Measurements from ENCODE around the gene CLTCL1.
"Not testable (repeated sequence)": the region's sequence is repeated elsewhere in the genome, so short reads cannot be mapped to it uniquely, and the experiment has no call there.

CLTCL1 gene

GRCh38 chr22:19174106-19175025, 117.2 kb downstream of the CLTCL1 start:
- Mint-ChIP-seq H3K27me3 (peaks cover 4 to 13% of the 10 kb centered on the region in 2 donors), H3K4me3 (peak overlapping the region in 1 of 2 donors; percentile 37), H3K27ac (peak overlapping the region in 1 of 2 donors; percentile 75), H3K36me3 (ENCODE audit: insufficient read depth) (peaks cover 23% of the 10 kb centered on the region), H3K9me3 (no peaks in the 10 kb centered on the region), H3K4me1 (ENCODE audit: low read depth in 2 of 2) (peaks cover 32 to 33% of the 10 kb centered on the region in 2 donors)
- ATAC-seq (replicated peaks) (no peak), DNase-seq (no peak)

DNA sequence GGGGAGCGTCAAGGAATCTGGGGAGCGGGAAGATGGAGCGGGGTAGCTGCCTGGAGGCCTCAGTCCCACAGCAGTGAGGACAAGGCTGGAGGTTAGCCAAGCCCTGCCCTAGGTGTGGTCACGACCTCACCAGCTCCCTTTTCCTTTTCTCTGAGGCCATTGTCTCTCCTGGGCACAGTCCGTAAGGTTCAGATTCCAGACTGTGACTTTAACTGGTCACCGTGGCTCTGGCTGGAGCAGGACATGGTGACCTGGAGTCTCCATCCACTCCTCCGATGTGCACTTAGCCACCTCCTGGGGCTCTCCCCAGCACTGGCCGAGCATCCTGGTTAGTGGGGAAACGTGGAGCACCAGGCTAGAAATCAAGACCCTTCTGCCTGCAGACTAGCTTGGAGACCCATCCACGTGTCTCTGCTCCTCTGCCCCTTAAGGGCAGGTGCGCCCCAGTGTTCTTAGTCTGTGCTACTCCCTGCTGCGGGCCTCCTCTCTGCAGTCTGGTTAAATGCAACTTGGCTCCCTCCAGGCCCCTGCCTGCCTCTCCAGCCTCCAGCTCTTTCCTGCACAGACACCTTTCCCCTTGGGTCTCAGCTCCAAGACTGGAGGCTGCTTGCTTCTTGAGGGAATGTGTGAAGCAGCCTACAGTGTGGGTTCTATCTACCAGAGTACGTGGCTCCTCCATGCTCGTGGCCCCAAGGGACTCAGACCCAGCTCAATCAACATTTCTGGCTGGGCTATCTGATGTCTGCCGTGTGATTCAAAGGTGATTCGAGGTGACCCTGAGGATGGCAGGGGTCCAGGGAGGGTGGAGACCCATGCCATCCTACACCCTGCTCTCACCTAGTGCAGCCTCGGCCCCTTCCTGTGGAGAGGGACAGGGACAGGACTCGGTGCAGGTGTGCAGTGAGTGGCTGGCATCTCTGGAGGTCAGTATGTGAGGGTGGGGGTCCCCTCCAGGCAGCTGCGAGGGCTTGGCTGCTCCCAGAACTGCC, 118.2 kb downstream of the CLTCL1 start:
- H3K27me3 Mint-ChIP-seq: peaks cover 14 to 24% of the 10 kb centered on the region in 2 donors
- H3K4me1 Mint-ChIP-seq (ENCODE audit: low read depth in 2 of 2): peaks cover 29 to 35% of the 10 kb centered on the region in 2 donors
- DNase-seq (no peak), ATAC-seq (replicated peaks) (no peak)
- peak overlapping the region; percentile 91 to 93 for H3K27ac Mint-ChIP-seq
- no peaks in the 10 kb centered on the region for H3K9me3 Mint-ChIP-seq
- peaks cover 26% of the 10 kb centered on the region for H3K36me3 Mint-ChIP-seq (ENCODE audit: insufficient read depth)
- H3K4me3 Mint-ChIP-seq: peak overlapping the region; percentile 58 to 96

DNA sequence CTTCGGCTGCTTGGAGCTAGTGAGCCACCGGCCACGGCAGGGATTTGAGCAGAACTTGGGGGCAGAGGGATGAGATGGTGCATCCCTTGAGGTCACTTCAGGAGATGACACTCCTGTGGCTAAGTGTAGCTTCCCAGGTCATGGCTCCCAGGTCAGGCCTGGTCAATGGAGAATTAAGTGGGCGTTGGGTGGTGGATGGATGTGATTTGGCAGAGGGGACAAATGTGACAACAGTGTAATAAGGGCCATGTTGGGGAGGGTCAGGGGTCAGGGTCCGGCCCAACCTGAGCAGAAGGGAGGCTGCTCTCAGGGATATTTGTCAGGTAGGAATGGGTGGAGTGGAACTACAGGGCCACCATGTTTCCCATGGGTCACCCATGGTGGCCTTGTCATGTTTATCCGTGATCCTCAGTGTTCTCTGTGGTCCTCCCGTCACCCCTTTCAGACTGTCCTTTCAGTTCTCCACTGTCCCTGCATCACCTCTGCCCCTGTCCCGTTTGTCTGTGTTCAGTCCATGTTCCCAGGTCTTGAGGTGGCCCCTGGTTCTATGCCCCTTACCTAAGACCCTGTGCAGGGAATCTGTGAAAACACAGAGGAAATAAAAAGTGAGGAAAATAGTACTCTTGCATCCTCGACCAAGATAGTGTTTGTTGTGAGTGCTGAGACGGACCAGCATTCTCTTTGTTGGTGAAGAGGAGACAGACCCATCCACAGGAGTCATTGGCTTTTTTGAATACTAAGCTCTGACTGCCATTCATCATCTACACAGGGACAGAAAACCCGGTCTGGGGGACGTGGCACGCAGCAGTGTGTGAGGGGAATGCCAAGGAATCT, 119.1 kb downstream of the CLTCL1 start:
- DNase-seq (no peak), ATAC-seq (replicated peaks) (no peak)
- peak overlapping the region; percentile 91 to 93 for H3K27ac Mint-ChIP-seq
- peaks cover 22 to 33% of the 10 kb centered on the region in 2 donors for H3K27me3 Mint-ChIP-seq
- H3K9me3 Mint-ChIP-seq: no peaks in the 10 kb centered on the region
- H3K4me1 Mint-ChIP-seq (ENCODE audit: low read depth in 2 of 2): peaks cover 29 to 35% of the 10 kb centered on the region in 2 donors
- peaks cover 26% of the 10 kb centered on the region for H3K36me3 Mint-ChIP-seq (ENCODE audit: insufficient read depth)
- H3K4me3 Mint-ChIP-seq: peak overlapping the region; percentile 92 to 96

- Mint-ChIP-seq H3K4me1 (ENCODE audit: low read depth in 2 of 2) (peaks cover 23 to 34% of the 10 kb centered on the region in 2 donors), H3K36me3 (ENCODE audit: insufficient read depth) (peaks cover 22% of the 10 kb centered on the region), H3K27me3 (peaks cover 33 to 47% of the 10 kb centered on the region in 2 donors), H3K4me3 (peak overlapping the region; percentile 92 to 96), H3K9me3 (no peaks in the 10 kb centered on the region), H3K27ac (peak overlapping the region in 1 of 2 donors; percentile 91)
- DNase-seq (no peak), ATAC-seq (replicated peaks) (no peak)
These were observed 121.6 kb downstream of the CLTCL1 start for GRCh38 chr22:19169947-19170318.

DNA sequence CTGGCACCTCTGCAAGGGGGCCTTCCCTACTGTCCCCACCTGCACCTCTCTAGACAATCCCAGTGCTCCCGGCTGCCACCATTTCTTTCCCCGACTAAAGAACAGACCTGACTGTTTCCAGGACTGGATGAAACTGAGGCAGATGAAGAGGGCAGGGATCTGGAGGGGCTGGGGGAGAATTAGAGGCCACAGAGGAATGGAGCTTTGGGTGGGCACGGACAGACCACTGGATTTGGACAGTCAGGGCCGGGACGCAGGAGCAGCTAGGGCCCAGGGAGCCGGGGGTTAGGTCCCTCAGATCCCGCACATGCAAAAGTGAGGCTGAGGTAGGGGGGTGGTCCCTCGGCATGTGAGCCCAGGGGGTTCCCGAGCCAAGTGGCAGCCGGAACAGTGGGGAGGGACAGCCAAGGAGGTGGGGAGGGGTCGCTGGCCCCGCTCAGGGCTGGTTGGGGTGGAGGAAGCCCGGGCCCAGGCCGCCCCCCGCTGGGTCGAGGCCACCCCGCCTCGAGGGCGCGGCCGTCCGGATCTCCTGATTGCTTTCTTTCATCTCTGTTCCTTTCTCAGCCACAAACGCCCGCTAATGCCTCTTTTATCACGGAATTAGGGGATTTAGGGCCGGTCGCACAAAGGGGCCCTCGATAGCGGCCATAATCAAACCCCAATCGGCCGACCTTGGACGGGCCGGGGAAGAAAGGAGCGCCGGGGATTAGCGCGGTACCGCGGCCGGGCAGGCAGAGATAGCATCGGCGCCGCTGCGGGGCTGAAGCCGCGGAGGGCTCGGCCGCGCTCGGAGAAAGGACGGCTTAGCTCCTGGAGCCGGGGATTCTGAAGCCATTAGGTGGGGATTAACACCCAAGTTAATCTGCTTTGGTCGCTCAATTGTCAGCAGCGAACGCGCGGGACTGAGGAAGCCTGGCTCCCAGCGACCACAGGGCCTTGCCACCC, 122.2 kb downstream of the CLTCL1 start:
- H3K4me3 Mint-ChIP-seq: peak overlapping the region; percentile 20 to 92

GRCh38 chr22:19168088-19168890, 123.2 kb downstream of the CLTCL1 start:
- no peak overlapping the region for H3K27ac Mint-ChIP-seq
- H3K27me3 Mint-ChIP-seq: peaks cover 38 to 60% of the 10 kb centered on the region in 2 donors
- H3K4me3 Mint-ChIP-seq: no peak overlapping the region
- DNase-seq (no peak), ATAC-seq (replicated peaks) (no peak)
- H3K9me3 Mint-ChIP-seq: no peaks in the 10 kb centered on the region
- peaks cover 20% of the 10 kb centered on the region for H3K36me3 Mint-ChIP-seq (ENCODE audit: insufficient read depth)
- H3K4me1 Mint-ChIP-seq (ENCODE audit: low read depth in 2 of 2): peaks cover 20 to 30% of the 10 kb centered on the region in 2 donors

More for the DNA sequence above, 122.2 kb downstream of the CLTCL1 start:
- H3K4me1 Mint-ChIP-seq (ENCODE audit: low read depth in 2 of 2): peaks cover 23 to 34% of the 10 kb centered on the region in 2 donors
- ATAC-seq (replicated peaks) (no peak), DNase-seq (no peak)
- H3K27ac Mint-ChIP-seq: no peak overlapping the region
- H3K36me3 Mint-ChIP-seq (ENCODE audit: insufficient read depth): peaks cover 22% of the 10 kb centered on the region
- no peaks in the 10 kb centered on the region for H3K9me3 Mint-ChIP-seq
- peaks cover 33 to 53% of the 10 kb centered on the region in 2 donors for H3K27me3 Mint-ChIP-seq

GRCh38 chr22:19167106-19167869, 124.2 kb downstream of the CLTCL1 start:
- Mint-ChIP-seq H3K27ac (no peak overlapping the region), H3K36me3 (ENCODE audit: insufficient read depth) (peaks cover 20% of the 10 kb centered on the region), H3K4me1 (ENCODE audit: low read depth in 2 of 2) (peaks cover 10 to 21% of the 10 kb centered on the region in 2 donors), H3K9me3 (no peaks in the 10 kb centered on the region), H3K4me3 (no peak overlapping the region), H3K27me3 (peaks cover 38 to 67% of the 10 kb centered on the region in 2 donors)
- DNase-seq (no peak), ATAC-seq (replicated peaks) (no peak)

DNA sequence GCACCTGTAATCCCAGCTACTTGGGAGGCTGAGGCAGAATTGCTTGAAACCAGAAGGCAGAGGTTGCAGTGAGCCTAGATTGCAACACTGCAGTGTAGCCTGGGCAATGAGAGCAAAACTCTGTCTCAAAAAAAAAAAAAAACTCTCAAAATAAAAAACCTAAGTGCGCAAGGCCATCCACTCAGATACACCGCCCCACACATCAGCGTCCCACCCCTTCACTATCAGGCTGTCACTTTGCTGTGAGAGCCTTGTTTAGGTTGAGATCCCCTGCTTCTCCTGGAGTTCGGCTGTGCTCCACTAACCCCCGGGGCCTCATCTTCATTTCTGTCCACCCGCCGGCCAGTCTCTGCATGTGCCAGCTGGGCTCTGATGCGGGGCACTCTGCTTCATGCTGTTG, 125.1 kb downstream of the CLTCL1 start:
- H3K4me3 Mint-ChIP-seq: no peak overlapping the region
- peaks cover 12% of the 10 kb centered on the region for H3K36me3 Mint-ChIP-seq (ENCODE audit: insufficient read depth)
- H3K27ac Mint-ChIP-seq: no peak overlapping the region
- ATAC-seq (replicated peaks) (no peak), DNase-seq (no peak)
- peaks cover 5 to 17% of the 10 kb centered on the region in 2 donors for H3K4me1 Mint-ChIP-seq (ENCODE audit: low read depth in 2 of 2)
- H3K9me3 Mint-ChIP-seq: no peaks in the 10 kb centered on the region
- H3K27me3 Mint-ChIP-seq: peaks cover 38 to 71% of the 10 kb centered on the region in 2 donors

- H3K9me3 Mint-ChIP-seq: no peaks in the 10 kb centered on the region
- ATAC-seq (replicated peaks): no peak
- peaks cover 0 to 6% of the 10 kb centered on the region in 2 donors for H3K4me1 Mint-ChIP-seq (ENCODE audit: low read depth in 2 of 2)
- no peak overlapping the region for H3K4me3 Mint-ChIP-seq
- H3K36me3 Mint-ChIP-seq (ENCODE audit: insufficient read depth): peaks cover 3% of the 10 kb centered on the region
- no peak overlapping the region for H3K27ac Mint-ChIP-seq
- no peak for DNase-seq
- peaks cover 46 to 78% of the 10 kb centered on the region in 2 donors for H3K27me3 Mint-ChIP-seq
These were observed 127.1 kb downstream of the CLTCL1 start for GRCh38 chr22:19164425-19164824.

- H3K9me3 Mint-ChIP-seq; H3K36me3 Mint-ChIP-seq (ENCODE audit: insufficient read depth); DNase-seq; H3K27ac Mint-ChIP-seq; ATAC-seq (replicated peaks); H3K4me3 Mint-ChIP-seq; H3K4me1 Mint-ChIP-seq (ENCODE audit: low read depth in 2 of 2): not testable (repeated sequence)
- peaks cover 25 to 74% of the 10 kb centered on the region in 2 donors for H3K27me3 Mint-ChIP-seq
These were observed 132.9 kb downstream of the CLTCL1 start for GRCh38 chr22:19158649-19159048.

- not testable (repeated sequence) for H3K27ac Mint-ChIP-seq; H3K4me1 Mint-ChIP-seq (ENCODE audit: low read depth in 2 of 2); H3K4me3 Mint-ChIP-seq; H3K9me3 Mint-ChIP-seq; DNase-seq; ATAC-seq (replicated peaks); H3K36me3 Mint-ChIP-seq (ENCODE audit: insufficient read depth)
- peaks cover 42 to 80% of the 10 kb centered on the region in 2 donors for H3K27me3 Mint-ChIP-seq
These were observed 135.4 kb downstream of the CLTCL1 start for GRCh38 chr22:19156109-19156508.

Data from effector memory CD8-positive, alpha-beta T cell (primary cell).